Measurements from ENCODE around the gene HDAC4. TPM values are rescaled to one million over a fixed set of nuclear protein-coding genes. Genes with fewer than 3 reads are reported as not detected.

HDAC4 gene
- total and polyA plus RNA-seq, 2 of the 8 experiments (the other 6 are each of a cell fraction or from before 2014, with no cell fraction given): 15.4 to 31.5 TPM

DNA sequence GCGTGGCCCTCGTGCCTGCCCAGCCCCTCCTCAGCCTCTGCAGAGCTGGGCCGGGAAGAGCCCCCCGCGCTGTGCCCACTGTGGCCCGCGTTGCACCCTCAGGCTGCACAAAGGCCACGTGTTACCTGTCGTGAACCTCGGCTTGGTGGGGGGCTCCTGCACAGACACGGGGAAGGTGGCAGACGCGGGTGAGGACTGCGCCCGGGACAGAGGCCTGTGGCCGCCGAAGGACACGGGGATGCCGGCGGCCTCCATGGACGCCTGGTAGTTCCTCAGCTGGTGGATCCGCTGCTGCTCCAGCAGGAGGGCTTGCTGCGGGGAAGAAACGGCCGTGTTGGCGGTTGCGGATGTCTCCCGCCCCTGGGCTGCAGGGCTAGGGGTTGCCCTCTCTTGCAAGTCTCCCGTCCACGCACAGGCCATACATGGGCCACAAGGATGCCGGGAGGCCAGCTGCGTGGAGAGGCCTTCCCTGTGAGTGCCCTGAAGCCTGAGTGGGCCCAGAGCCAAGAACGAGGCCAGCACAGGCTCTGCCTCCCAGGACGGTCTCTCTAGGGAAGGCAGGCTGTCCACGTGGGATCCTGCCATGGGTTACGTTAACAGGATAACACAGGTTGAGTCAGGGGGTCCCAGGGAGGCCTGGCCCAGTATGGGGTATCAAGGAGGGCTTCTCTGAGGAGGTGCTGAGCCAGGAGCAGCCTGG lies 289.3 kb downstream of the HDAC4 start:
- TF ChIP-seq JUND (IDR thresholded peaks at IDR 0.05; ENCODE audit: low read length): no peak
- Histone ChIP-seq H2AK5ac (ENCODE audit: low read depth, low read length) (no peak overlapping the region), H3K23ac (ENCODE audit: insufficient read length) (no peak overlapping the region), H2AFZ (ENCODE audit: low read length) (no peak overlapping the region), H3K4ac (replicated peaks; ENCODE audit: insufficient read length, low read depth, low read length) (no peak overlapping the region), H3K36me3 (ENCODE audit: control insufficient read depth in 2 of 4, insufficient read depth in 4 of 4, low read length in 3 of 4) (peaks cover 0 to 8% (median 1%) of the 10 kb centered on the region in 4 experiments; a peak in 4 of 8 replicates), H3K27me3 (replicated peaks in 1 of 4; ENCODE audit: control insufficient read depth in 3 of 4, extremely low read depth in 1 of 4, insufficient read depth in 3 of 4, low read length in 3 of 4) (no peaks in the 10 kb centered on the region), H2BK12ac (ENCODE audit: low read depth, low read length) (no peak overlapping the region), H4K20me1 (replicated peaks in 1 of 2; ENCODE audit: control insufficient read depth in 1 of 2, insufficient read depth in 2 of 2, low read length in 2 of 2) (peaks cover 0 to 7% of the 10 kb centered on the region in 2 experiments), H3K18ac (ENCODE audit: extremely low read depth, low read length) (no peak overlapping the region), H3K4me3 (ENCODE audit: extremely low read depth in 1 of 4, insufficient read depth in 2 of 4, low read depth in 3 of 4, low read length in 4 of 4) (no peak overlapping the region), H3K4me2 (ENCODE audit: insufficient read depth in 1 of 2, low read depth in 2 of 2, low read length in 2 of 2) (no peak overlapping the region), H2BK5ac (ENCODE audit: low read depth, low read length) (no peak overlapping the region), H2BK20ac (ENCODE audit: low read length) (no peak overlapping the region), H3K56ac (replicated peaks; ENCODE audit: insufficient read length, low read depth, low read length) (no peak overlapping the region), H3K4me1 (replicated peaks in 1 of 4; ENCODE audit: control insufficient read depth in 3 of 4, insufficient read depth in 4 of 4, low read length in 3 of 4) (no peaks in the 10 kb centered on the region; a peak in 1 of 7 replicates), H3K14ac (ENCODE audit: insufficient read length) (no peak overlapping the region), H4K5ac (ENCODE audit: insufficient read length, low read depth, low read length) (no peak overlapping the region), H3K27ac (ENCODE audit: low read depth, low read length) (no peak overlapping the region), H3K79me1 (ENCODE audit: low read depth, low read length) (no peaks in the 10 kb centered on the region), H2BK120ac (replicated peaks; ENCODE audit: low read depth, low read length) (no peak overlapping the region), H4K8ac (ENCODE audit: extremely low read depth, insufficient read depth, low read length) (no peak overlapping the region), H2BK15ac (ENCODE audit: low read length) (no peak overlapping the region), H4K91ac (replicated peaks; ENCODE audit: insufficient read length, low read length) (no peak overlapping the region), H3K79me2 (ENCODE audit: control insufficient read depth in 1 of 2, insufficient read depth in 2 of 2, low read length in 2 of 2) (no peaks in the 10 kb centered on the region), H3K23me2 (ENCODE audit: low read depth, low read length) (no peaks in the 10 kb centered on the region), H3K9ac (replicated peaks in 1 of 4; ENCODE audit: extremely low read depth in 1 of 4, low read depth in 3 of 4, low read length in 3 of 4) (no peak overlapping the region), H3K9me3 (ENCODE audit: insufficient read depth in 2 of 2, low read depth in 1 of 2, low read length in 1 of 2) (no peaks in the 10 kb centered on the region)
- CTCF ChIA-PET (ENCODE audit: partially characterized antibody): interaction anchor here (1.1 to 1.8 kb wide), 3 partner anchors 19 to 45 kb away, joined by 3 to 5 read pairs (median 3); no protein-coding TSS in a partner anchor
- WGBS, 2 experiments (ENCODE audit: extremely low coverage in 1 of 2, insufficient coverage in 1 of 2, insufficient read length in 1 of 2, insufficient replicate concordance in 2 of 2, low coverage in 1 of 2, low lambda C conversion rate in 2 of 2, missing lambda C conversion rate in 1 of 2): 95% methylated on average over 22 of the region's 36 CpGs; no CpG with 5 or more reads in 1 of the 2 experiments
- POLR2A ChIA-PET (ENCODE audit: partially characterized antibody): no interaction called here
- FAIRE-seq (no peak), DNase-seq (ENCODE audit: low read depth in 1 of 2, low spot score in 2 of 2) (no peak)

All from H1 (cell line).